Stimulated activated CD8-positive, alpha-beta memory T cell treated with anti-CD3 and anti-CD28 coated beads, Interleukin-12 subunit alpha, Interleukin-12 subunit beta, amount 100 ng/mL, for 1 hour (primary cell): ENCODE results near the gene IL20.

Experiments
- DNase-seq: peaks from one replicate; pipeline ENCODE4 v3.0.0-alpha.2; 2020; ENCODE audit warnings: low read depth

Gene IL20

DNA sequence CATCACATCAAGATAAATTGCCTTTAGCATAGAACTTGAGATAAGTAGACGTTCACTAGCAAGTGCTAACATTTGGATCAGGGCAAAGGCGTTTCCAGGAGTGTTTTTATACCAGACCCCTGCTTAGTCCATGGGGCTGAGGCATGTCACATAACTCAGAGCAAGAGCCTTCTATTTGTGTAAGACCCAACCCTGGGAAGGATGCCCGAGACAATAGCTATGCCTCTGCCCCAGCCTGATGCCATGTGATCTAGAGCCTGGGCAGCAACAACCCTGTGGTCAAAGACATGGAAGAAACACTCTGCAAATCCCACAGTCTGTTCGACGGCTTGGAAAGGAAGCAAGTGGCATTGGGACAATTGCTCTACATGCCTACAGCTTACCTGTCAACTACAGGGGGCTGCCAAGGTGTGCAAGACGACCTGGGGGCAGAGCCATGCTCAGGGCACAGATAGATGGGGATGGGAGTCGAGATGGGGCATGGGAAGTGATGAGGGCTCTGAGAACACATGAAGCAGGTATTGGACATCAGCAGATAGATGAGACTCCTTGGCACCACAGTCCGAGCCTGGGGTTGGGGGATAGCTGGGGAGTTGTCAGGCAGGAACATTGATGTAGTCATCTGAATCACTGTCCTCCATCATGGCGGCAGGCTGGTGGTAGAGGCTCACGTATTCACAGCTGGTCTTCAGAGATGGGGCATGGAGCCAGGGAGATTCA lies 39.2 kb downstream of the IL20 start:
- DNase-seq, result no peak

- DNase-seq, result no peak
These were observed 40.1 kb downstream of the IL20 start for GRCh38 chr1:206905295-206906164.

- DNase-seq, result no peak
These were observed 42.0 kb downstream of the IL20 start for GRCh38 chr1:206907304-206907991.

GRCh38 chr1:206908038-206908437 lies 42.6 kb downstream of the IL20 start:
- DNase-seq, result no peak

DNA sequence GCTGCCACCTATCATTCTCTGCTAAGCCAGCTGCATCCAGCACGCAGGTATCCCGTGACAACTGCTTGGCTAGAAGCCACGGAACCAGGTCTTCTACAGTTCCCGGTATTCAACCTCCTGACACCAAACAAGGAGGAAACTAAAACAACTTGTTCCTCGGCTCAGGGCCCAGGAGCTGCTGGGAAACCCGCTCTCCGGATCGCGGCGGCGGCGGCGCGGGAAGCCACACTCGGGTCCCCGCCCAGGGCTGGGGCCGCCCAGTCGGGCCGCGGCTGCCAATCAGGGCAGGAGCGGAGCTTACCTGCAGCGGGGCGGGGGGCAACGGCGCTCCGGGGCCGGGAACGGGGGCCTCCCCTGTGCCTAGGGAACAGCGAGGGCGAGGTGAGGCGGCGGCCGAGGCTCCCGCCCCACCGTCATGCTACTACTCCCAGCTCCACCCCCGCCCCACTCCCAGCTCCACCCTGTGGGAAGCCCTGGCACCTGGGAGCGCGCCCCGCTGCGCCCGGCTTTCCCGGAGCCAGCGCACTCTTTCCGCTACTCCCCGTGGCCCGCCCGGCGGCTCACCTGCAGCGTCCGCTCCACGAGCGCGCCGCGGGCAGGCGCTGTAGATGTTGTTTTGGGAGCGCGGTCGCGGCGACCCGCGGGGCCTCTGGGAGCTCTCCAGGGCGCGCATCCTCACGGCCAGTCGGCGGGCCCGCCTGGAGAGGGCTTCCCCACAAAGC lies 43.9 kb downstream of the IL20 start:
- DNase-seq, result no peak

GRCh38 chr1:206909883-206910318 lies 44.5 kb downstream of the IL20 start:
- no peak for DNase-seq

DNA sequence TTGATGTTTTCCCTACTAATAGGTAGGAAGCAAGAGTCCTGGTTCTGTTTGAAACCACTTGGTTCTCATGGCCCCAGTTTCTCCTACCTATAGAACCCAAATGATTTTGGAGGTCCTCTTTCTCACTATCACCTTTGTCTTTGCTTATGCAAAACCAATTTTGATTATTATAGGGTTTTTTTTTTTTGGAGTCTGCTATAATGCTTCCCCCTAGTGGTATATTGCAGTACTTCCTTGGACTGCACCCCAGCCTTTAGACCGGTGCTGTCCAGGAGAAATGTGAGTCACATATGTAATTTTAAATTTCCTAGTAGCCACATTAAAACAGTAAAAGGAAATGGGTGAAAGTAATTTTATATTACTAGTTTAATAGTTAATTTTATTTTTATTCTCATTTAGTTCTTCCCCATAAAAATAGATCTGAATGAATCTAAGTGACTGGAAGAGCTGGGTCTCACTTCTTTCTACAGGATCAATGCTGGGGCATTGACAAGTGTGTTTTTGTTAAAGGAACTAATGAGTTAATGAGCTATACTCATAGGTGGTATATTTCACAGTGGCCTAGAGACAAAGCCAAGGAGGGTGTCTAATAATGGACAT lies 45.7 kb downstream of the IL20 start:
- DNase-seq, result no peak

DNA sequence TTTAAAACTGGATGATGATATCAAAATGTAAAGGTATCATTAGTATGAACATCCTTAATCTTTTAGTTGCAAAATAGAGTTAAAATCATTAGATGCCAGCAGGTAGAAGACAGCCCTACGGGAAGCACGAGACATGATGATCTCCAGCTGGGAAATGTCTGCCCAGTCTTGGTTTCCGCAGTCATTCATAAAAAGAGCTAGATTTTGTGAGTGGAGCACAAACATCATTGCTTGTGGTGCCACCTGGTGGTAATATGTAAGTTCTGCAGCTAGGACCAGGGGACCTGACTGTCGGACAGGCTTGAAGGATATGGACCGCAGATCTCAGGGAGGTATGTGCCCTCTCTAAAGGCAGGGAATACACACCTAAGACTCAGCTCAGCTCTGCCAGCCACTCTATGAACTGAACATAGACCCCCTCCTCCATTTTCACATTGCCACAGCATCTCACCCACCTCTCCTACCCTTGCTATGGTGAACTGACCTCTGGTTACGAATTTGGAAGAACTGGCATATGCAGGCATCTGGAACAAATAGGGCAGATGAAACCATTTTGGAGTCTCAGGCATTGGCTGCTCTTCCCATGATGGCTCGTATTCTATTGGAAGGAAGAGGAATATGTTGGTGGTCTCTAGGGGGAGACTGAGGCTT lies 47.1 kb downstream of the IL20 start:
- DNase-seq, result peak; percentile 43

GRCh38 chr1:206913766-206914537 lies 48.5 kb downstream of the IL20 start:
- DNase-seq, result no peak

GRCh38 chr1:206915030-206915735 lies 49.8 kb downstream of the IL20 start:
- DNase-seq, result no peak

GRCh38 chr1:206916000-206916709 lies 50.7 kb downstream of the IL20 start:
- no peak for DNase-seq

DNA sequence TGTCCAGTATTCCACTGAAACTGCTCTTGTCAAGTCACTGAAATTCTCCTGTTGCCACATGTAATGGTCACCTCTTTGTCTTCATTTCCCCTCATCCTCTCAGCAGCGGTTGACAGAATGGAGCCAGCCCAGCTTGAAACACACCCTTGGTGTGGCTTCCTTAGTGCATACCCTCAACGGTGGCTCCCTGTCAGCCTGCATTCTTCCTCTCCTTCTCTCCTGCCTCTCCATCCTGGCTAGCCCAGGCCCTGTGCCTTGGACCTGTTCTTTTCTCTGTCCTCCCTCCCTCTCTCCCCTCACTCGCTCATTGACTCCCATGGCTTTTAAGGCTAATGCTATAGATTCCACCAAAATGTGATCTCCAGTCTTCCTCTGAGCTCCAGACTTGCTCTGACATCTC lies 52.7 kb downstream of the IL20 start:
- no peak for DNase-seq
